ENCODE data around the gene NINJ2.
"Not testable (repeated sequence)": the region's sequence is repeated elsewhere in the genome, so short reads cannot be mapped to it uniquely, and the experiment has no call there.

The NINJ2 gene

GRCh38 chr12:669576-669945 is 6.3 kb upstream of the NINJ2 start:
- DNase-seq = no peak

GRCh38 chr12:668090-668481 is 4.8 kb upstream of the NINJ2 start:
- DNase-seq = no peak

- DNase-seq = no peak
Observed at GRCh38 chr12:666766-667308, 3.6 kb upstream of the NINJ2 start.

GRCh38 chr12:666066-666465 is 2.8 kb upstream of the NINJ2 start:
- no peak for DNase-seq

GRCh38 chr12:664779-665092 is 1.5 kb upstream of the NINJ2 start:
- DNase-seq = no peak

GRCh38 chr12:664075-664778 is 982 bp upstream of the NINJ2 start:
- no peak for DNase-seq

- no peak for DNase-seq
Observed at GRCh38 chr12:662566-663292, 516 bp downstream of the NINJ2 start.

- DNase-seq = no peak
Observed at GRCh38 chr12:661720-662486, 1.3 kb downstream of the NINJ2 start.

- no peak for DNase-seq
Observed at GRCh38 chr12:659090-659683, 4.1 kb downstream of the NINJ2 start.

- DNase-seq = no peak
Observed at GRCh38 chr12:650983-651382, 12.3 kb downstream of the NINJ2 start.

GRCh38 chr12:647385-648085 is 15.7 kb downstream of the NINJ2 start:
- no peak for DNase-seq

GRCh38 chr12:646442-647384 is 16.5 kb downstream of the NINJ2 start:
- DNase-seq = no peak

- no peak for DNase-seq
Observed at GRCh38 chr12:645563-646071, 17.6 kb downstream of the NINJ2 start.

- no peak for DNase-seq
Observed at GRCh38 chr12:644818-645552, 18.3 kb downstream of the NINJ2 start.

- DNase-seq = no peak
Observed at GRCh38 chr12:644303-644639, 19.0 kb downstream of the NINJ2 start.

GRCh38 chr12:643475-644302 is 19.6 kb downstream of the NINJ2 start:
- DNase-seq = no peak

GRCh38 chr12:642633-643474 is 20.4 kb downstream of the NINJ2 start:
- DNase-seq = no peak

GRCh38 chr12:641321-641720 is 21.9 kb downstream of the NINJ2 start:
- DNase-seq = not testable (repeated sequence)

GRCh38 chr12:640773-641172 is 22.5 kb downstream of the NINJ2 start:
- DNase-seq = no peak
